HepG2 (cell line): ENCODE data around the gene ATP8B1. TPM values are rescaled to one million over a fixed set of nuclear protein-coding genes. Genes with fewer than 3 reads are reported as not detected.

ENCODE experiments used
- ATAC-seq: fragments of 200-7000 bp; cut with Tn5 transposase; 3 replicates; pipeline ENCODE4 v1.9.1; 2020; ENCODE audit warnings: mild to moderate bottlenecking, moderate library complexity
- BruUV-seq: library from RNA; stranded (reverse); fragments of 400-500 nt; replicated peaks from 2 replicates; lab custom pipeline; 2021; lab: Mats Ljungman, UMichigan
- CTCF ChIA-PET: fragments of 300-600 bp; formaldehyde crosslinking; extraction: SDS; loops from one replicate; lab custom pipeline; 2021; ENCODE audit warnings: low total read pairs, inconsistent platforms, low intra/inter-chr PET ratio; lab: Yijun Ruan, JAX
- POLR2A ChIA-PET: fragments of 350-600 bp; sonication (Branson Sonifier 250); formaldehyde crosslinking; loops from one replicate; lab custom pipeline; 2020; ENCODE audit warnings: antibody characterized with exemption, inconsistent platforms; lab: Yijun Ruan, JAX
- DNase-seq: peaks from one replicate; pipeline ENCODE4 v3.0.0-alpha.2; 2015; ENCODE audit warnings: low spot score
- FAIRE-seq: peaks from 3 replicates; lab custom pipeline; 2011; peaks lifted over from hg19 to GRCh38; lab: Jason Lieb, UNC
- H2AFZ ChIP-seq: one replicate; pipeline ENCODE4 v1.6.1; 2011; ENCODE audit warnings: low read length, inconsistent platforms
- H3K27ac ChIP-seq: fragments of 300-600 bp; 3 replicates; pipeline ENCODE4 v1.8.0; 2011; ENCODE audit warnings: mixed run types, mild to moderate bottlenecking, mixed read lengths, low read length, inconsistent platforms; ENCODE audit not compliant: insufficient read depth; ENCODE audit errors: extremely low read length
- H3K27me3 ChIP-seq, 2 experiments: fragments of 200-600 bp in 1 of 2; 2 replicates in 1 of 2; 3 replicates in 1 of 2; pipeline versions ENCODE4 v1.6.0 to v1.8.0; 2011; ENCODE audit warnings: low read length in 2 of 2, mild to moderate bottlenecking in 2 of 2, moderate library complexity in 2 of 2, inconsistent platforms in 1 of 2; ENCODE audit not compliant: insufficient read depth in 2 of 2, control insufficient read depth in 1 of 2
- H3K36me3 ChIP-seq, 2 experiments: fragments of 200-600 bp in 1 of 2; replicated peaks in 1 of 2; 2 replicates in 1 of 2; 3 replicates in 1 of 2; pipeline versions ENCODE4 v1.5.1 to v1.8.0; 2011; ENCODE audit warnings: low read length in 2 of 2, inconsistent platforms in 1 of 2; ENCODE audit not compliant: insufficient read depth in 2 of 2, control insufficient read depth in 1 of 2
- H3K4me1 ChIP-seq: 2 replicates; pipeline ENCODE4 v1.5.1; 2012; ENCODE audit warnings: low read length, inconsistent platforms; ENCODE audit not compliant: insufficient read depth
- H3K4me2 ChIP-seq: 2 replicates; pipeline ENCODE4 v1.6.0; 2011; ENCODE audit warnings: low read depth, low read length, inconsistent platforms
- H3K4me3 ChIP-seq, 3 experiments: fragments of 200-600 bp in 1 of 3; sonication (generic), shearing (Covaris generic) in 1 of 3; replicated peaks in 1 of 3; 2 replicates each; pipeline ENCODE4 v1.5.1; 2011 to 2016; ENCODE audit warnings: low read length in 3 of 3, inconsistent platforms in 2 of 3, low read depth in 2 of 3, mild to moderate bottlenecking in 2 of 3, control low read depth in 1 of 3, mixed read lengths in 1 of 3; ENCODE audit not compliant: insufficient read depth in 1 of 3
- H3K79me2 ChIP-seq: one replicate; pipeline ENCODE4 v1.6.1; 2011; ENCODE audit warnings: low read length, inconsistent platforms; ENCODE audit not compliant: insufficient read depth
- H3K9ac ChIP-seq: 2 replicates; pipeline ENCODE4 v1.6.0; 2011; ENCODE audit warnings: mild to moderate bottlenecking, low read depth, low read length, inconsistent platforms; ENCODE audit not compliant: insufficient read depth
- H3K9me3 ChIP-seq: 2 replicates; pipeline ENCODE4 v1.5.1; 2012; ENCODE audit warnings: mild to moderate bottlenecking, low read length
- H4K20me1 ChIP-seq: 2 replicates; pipeline ENCODE4 v1.6.0; 2011; ENCODE audit warnings: inconsistent platforms, mild to moderate bottlenecking, low read length, moderate library complexity; ENCODE audit not compliant: insufficient read depth
- CENPT ChIP-seq: sonication (generic); formaldehyde crosslinking; IDR thresholded peaks from 2 replicates; pipeline ENCODE4 v1.8.0; 2022; ENCODE audit warnings: low read depth, mild to moderate bottlenecking, moderate library complexity, missing genetic modification reagents
- HIC2 ChIP-seq: sonication (generic); formaldehyde crosslinking; IDR thresholded peaks from 2 replicates; pipeline ENCODE4 v1.9.0; 2022; ENCODE audit warnings: low read depth, missing genetic modification reagents
- NCOA5 ChIP-seq: sonication (generic); formaldehyde crosslinking; IDR thresholded peaks from 2 replicates; pipeline ENCODE4 v1.4.0; 2020; ENCODE audit warnings: missing genetic modification reagents
- SP2 ChIP-seq: sonication (generic); formaldehyde crosslinking; IDR thresholded peaks from 2 replicates; pipeline ENCODE4 v1.5.1; 2020; ENCODE audit warnings: mild to moderate bottlenecking, missing genetic modification reagents
- TBP ChIP-seq: sonication (generic); formaldehyde crosslinking; IDR thresholded peaks from 2 replicates; pipeline ENCODE4 v1.5.0; 2020; ENCODE audit warnings: missing genetic modification reagents
- ZBTB7A ChIP-seq: sonication (generic); formaldehyde crosslinking; IDR thresholded peaks from 2 replicates; pipeline ENCODE4 v1.8.0; 2022; ENCODE audit warnings: mild to moderate bottlenecking, missing genetic modification reagents
- ZNF12 ChIP-seq: sonication (generic); formaldehyde crosslinking; IDR thresholded peaks from 2 replicates; pipeline ENCODE4 v1.5.0; 2020; ENCODE audit warnings: missing genetic modification reagents
- ZNF543 ChIP-seq: sonication (generic); formaldehyde crosslinking; IDR thresholded peaks from 2 replicates; pipeline ENCODE4 v1.4.0; 2020; ENCODE audit warnings: mild to moderate bottlenecking, missing genetic modification reagents
- WGBS: methylation state at CpG from one replicate; pipeline ENCODE4 v1.1.6; 2017; ENCODE audit warnings: low lambda C conversion rate; 5-methylcytosine and 5-hydroxymethylcytosine counted together
- in situ Hi-C: cut with HindIII; loops from 2 replicates; pipeline ENCODE4 v1.10.0; 2017; ENCODE audit warnings: low pct_unique_long_range_greater_than_20kb; ENCODE audit not compliant: extremely low pct_ligation_motif_present
- intact Hi-C: fragments of 100-400 bp; cut with micrococcal nuclease; formaldehyde crosslinking; loops from one replicate; pipeline ENCODE4 v1.10.0; 2022; ENCODE audit not compliant: unreplicated experiment
- polyA plus RNA-seq, 8 experiments: library from polyadenylated mRNA; depleted of rRNA in 3 of 8; stranded (reverse) in 7 of 8; unstranded in 1 of 8; fragments of >200 nt; fragmentation: Illumina TruSeq in 4 of 8; extraction: Trizol in 4 of 8; gene quantifications; 2 replicates each; pipeline versions ENCODE4 v1.2.1 to v1.2.3, GENCODE V29; 2011 to 2016; ENCODE audit warnings: low read depth in 4 of 8, missing spikeins in 1 of 8, mixed read lengths in 1 of 8; ENCODE audit not compliant: insufficient read depth in 1 of 8
- total RNA-seq, 5 experiments: library from RNA; depleted of rRNA; stranded (reverse); fragments of >200 nt; fragmentation: Illumina TruSeq; extraction: Trizol; gene quantifications; 2 replicates each; pipeline ENCODE4 v1.2.3, GENCODE V29; 2016; ENCODE audit warnings: low read depth in 1 of 5

The ATP8B1 gene
- total and polyA plus RNA-seq, 2 of the 13 experiments (the other 11 are each of a cell fraction or from before 2014, with no cell fraction given), result 2.8 to 4.0 TPM

- POLR2A ChIA-PET, result no interaction called here
- Histone ChIP-seq H3K4me2 (no peak overlapping the region), H3K9me3 (peaks cover under 1% of the 10 kb centered on the region; the same call in 1 of the 2 replicates), H3K4me3 (no peak overlapping the region), H3K27me3 (peaks cover 2 to 10% of the 10 kb centered on the region in 2 experiments; a peak in 2 of 5 replicates), H2AFZ (no peak overlapping the region), H3K79me2 (no peaks in the 10 kb centered on the region), H3K9ac (no peak overlapping the region), H3K36me3 (no peaks in the 10 kb centered on the region), H3K27ac (no peak overlapping the region)
- FAIRE-seq (no peak), ATAC-seq (no peak), DNase-seq (no peak)
- BruUV-seq, result no TSS peak
- 28% methylated on average over 3 of the region's 3 CpGs for WGBS
- in situ Hi-C loops, result no loop called here
- intact Hi-C loops, result loop anchor here (10.0 kb wide), 1 partner anchor 48 kb away; no protein-coding TSS in a partner anchor
- TF ChIP-seq TBP (CRISPR knock-in tag), result no peak
- no peak for TF ChIP-seq NCOA5 (CRISPR knock-in tag)
- no peak for TF ChIP-seq ZNF543 (CRISPR knock-in tag)
- no peak for TF ChIP-seq HIC2 (CRISPR knock-in tag)
- no peak for TF ChIP-seq SP2 (CRISPR knock-in tag)
- no peak for TF ChIP-seq ZBTB7A (CRISPR knock-in tag)
- TF ChIP-seq CENPT, result no peak
- no peak for TF ChIP-seq ZNF12
- TF ChIP-seq, all 625 proteins: peak for 0
- Histone ChIP-seq H4K20me1 (no peaks in the 10 kb centered on the region), H3K4me1 (peaks cover 33% of the 10 kb centered on the region)
- CTCF ChIA-PET, result no interaction called here
Observed at GRCh38 chr18:57806978-57807285, 3.8 kb upstream of the ATP8B1 start.
